Esophagus muscularis mucosa (tissue), 4 donors: ENCODE data around the gene DENND2D. TPM values are rescaled to one million over a fixed set of nuclear protein-coding genes. Genes with fewer than 3 reads are reported as not detected.

ENCODE experiments used
- DNase-seq: peaks from one replicate; pipeline ENCODE4 v3.0.0-alpha.2; 2017; ENCODE audit errors: extremely low spot score
- H3K27ac ChIP-seq, 4 donors: fragments of 200-600 bp; sonication (generic); replicated peaks in 1 of 4; 1 replicate in 3 of 4; 2 replicates in 1 of 4; pipeline ENCODE4 v1.5.1; 2016 to 2019; ENCODE audit warnings: mild to moderate bottlenecking in 1 of 4
- H3K27me3 ChIP-seq, 4 donors: fragments of 200-600 bp; sonication (generic); one replicate each; pipeline versions ENCODE4 v1.5.1 to v1.6.0; 2016 to 2019
- H3K36me3 ChIP-seq, 4 donors: fragments of 200-600 bp; sonication (generic); one replicate each; pipeline ENCODE4 v1.5.1; 2016 to 2019
- H3K4me1 ChIP-seq, 4 donors: fragments of 200-600 bp; sonication (generic); one replicate each; pipeline ENCODE4 v1.5.1; 2016 to 2019
- H3K4me3 ChIP-seq, 4 donors: fragments of 200-600 bp; sonication (generic); 1 replicate in 2 of 4; 2 replicates in 2 of 4; pipeline ENCODE4 v1.5.1; 2016 to 2019; ENCODE audit warnings: mild to moderate bottlenecking in 4 of 4, moderate library complexity in 1 of 4
- H3K9me3 ChIP-seq, 4 donors: fragments of 200-600 bp; sonication (generic); 1 replicate in 3 of 4; 2 replicates in 1 of 4; pipeline ENCODE4 v1.5.1; 2016 to 2019
- EP300 ChIP-seq: sonication (generic); formaldehyde crosslinking; IDR thresholded peaks from one replicate; pipeline ENCODE4 v1.6.1; 2017; ENCODE audit warnings: antibody characterized with exemption
- POLR2A ChIP-seq: fragments of 450-650 bp; IDR thresholded peaks from one replicate; pipeline ENCODE4 v1.6.1; 2017; ENCODE audit warnings: antibody characterized with exemption, moderate library complexity, mild to moderate bottlenecking, low read depth
- POLR2AphosphoS5 ChIP-seq, 2 donors: sonication (generic); formaldehyde crosslinking; IDR thresholded peaks; one replicate each; pipeline ENCODE4 v1.6.1; 2017; ENCODE audit warnings: antibody characterized with exemption in 2 of 2
- WGBS: methylation state at CpG from one replicate; pipeline ENCODE4 v1.1.5; 2018; 5-methylcytosine and 5-hydroxymethylcytosine counted together
- intact Hi-C: fragments of 100-400 bp; cut with DNase I; formaldehyde crosslinking; loops from one replicate; pipeline ENCODE4 v1.15.1; 2023
- total RNA-seq, 4 donors: library from RNA; depleted of rRNA; stranded (reverse); fragments of >200 nt; gene quantifications; one replicate each; pipeline versions ENCODE4 v1.1.0 to v1.2.1, GENCODE V29; 2016
- TF ChIP-seq, protein P1 (sequence below), 3 experiments: fragments of 200-600 bp in 2 of 3; fragments of 450-650 bp in 1 of 3; sonication (generic) in 2 of 3; IDR thresholded peaks; one replicate each; pipeline ENCODE4 v1.5.1; 2017 to 2019; ENCODE audit warnings: antibody characterized with exemption in 3 of 3, mild to moderate bottlenecking in 2 of 3, moderate library complexity in 1 of 3

DENND2D gene
- total RNA-seq, 4 donors from 2014 or later: 4.0 to 13.8 (median 5.2) TPM

GRCh38 chr1:111234258-111234657 is 33.8 kb upstream of the DENND2D start:
- intact Hi-C loops: no loop called here
- no peak overlapping the region for H3K4me3 ChIP-seq
- WGBS: 87% methylated on average over 4 of the region's 4 CpGs
- H3K4me1 ChIP-seq: no peaks in the 10 kb centered on the region
- H3K9me3 ChIP-seq: no peaks in the 10 kb centered on the region
- DNase-seq: no peak
- H3K36me3 ChIP-seq: no peaks in the 10 kb centered on the region
- peaks cover 0 to 8% (median 0%) of the 10 kb centered on the region in 4 donors for H3K27me3 ChIP-seq
- TF ChIP-seq POLR2A (no peak), POLR2AphosphoS5 (IDR thresholded peaks at IDR 0.05) (no peak)
- no peak overlapping the region for H3K27ac ChIP-seq

DNA sequence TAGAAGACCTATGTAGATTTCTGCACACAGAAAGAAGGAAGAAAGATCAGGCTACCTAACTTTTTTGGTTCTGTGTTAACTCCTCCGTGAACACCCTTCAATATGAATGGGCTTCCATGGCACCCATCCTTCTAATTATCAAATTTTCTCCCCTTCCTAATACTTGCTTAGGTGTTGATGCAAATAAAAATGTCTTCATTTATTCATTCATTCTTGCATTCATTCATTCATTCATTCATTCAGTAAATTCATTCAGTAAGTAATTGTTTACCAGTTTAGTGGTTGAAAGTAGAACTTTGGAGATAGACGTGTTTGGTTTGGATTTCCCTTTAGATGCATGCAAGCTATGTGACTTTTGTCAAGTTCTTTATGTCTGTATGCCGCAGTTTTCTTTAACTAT is 31.7 kb upstream of the DENND2D start:
- Histone ChIP-seq H3K27me3 (peaks cover 0 to 8% (median 0%) of the 10 kb centered on the region in 4 donors), H3K9me3 (no peaks in the 10 kb centered on the region), H3K27ac (no peak overlapping the region), H3K36me3 (no peaks in the 10 kb centered on the region), H3K4me1 (peaks cover 0 to 16% (median 3%) of the 10 kb centered on the region in 4 donors), H3K4me3 (no peak overlapping the region)
- TF ChIP-seq EP300: no peak
- no peak for TF ChIP-seq POLR2AphosphoS5 (IDR thresholded peaks at IDR 0.05)
- TF ChIP-seq, protein P1, sequence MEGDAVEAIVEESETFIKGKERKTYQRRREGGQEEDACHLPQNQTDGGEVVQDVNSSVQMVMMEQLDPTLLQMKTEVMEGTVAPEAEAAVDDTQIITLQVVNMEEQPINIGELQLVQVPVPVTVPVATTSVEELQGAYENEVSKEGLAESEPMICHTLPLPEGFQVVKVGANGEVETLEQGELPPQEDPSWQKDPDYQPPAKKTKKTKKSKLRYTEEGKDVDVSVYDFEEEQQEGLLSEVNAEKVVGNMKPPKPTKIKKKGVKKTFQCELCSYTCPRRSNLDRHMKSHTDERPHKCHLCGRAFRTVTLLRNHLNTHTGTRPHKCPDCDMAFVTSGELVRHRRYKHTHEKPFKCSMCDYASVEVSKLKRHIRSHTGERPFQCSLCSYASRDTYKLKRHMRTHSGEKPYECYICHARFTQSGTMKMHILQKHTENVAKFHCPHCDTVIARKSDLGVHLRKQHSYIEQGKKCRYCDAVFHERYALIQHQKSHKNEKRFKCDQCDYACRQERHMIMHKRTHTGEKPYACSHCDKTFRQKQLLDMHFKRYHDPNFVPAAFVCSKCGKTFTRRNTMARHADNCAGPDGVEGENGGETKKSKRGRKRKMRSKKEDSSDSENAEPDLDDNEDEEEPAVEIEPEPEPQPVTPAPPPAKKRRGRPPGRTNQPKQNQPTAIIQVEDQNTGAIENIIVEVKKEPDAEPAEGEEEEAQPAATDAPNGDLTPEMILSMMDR (IDR thresholded peaks at IDR 0.05): no peak
- no peak for TF ChIP-seq POLR2A
- no peak for DNase-seq
- 92% methylated on average over 3 of the region's 3 CpGs for WGBS
- intact Hi-C loops: no loop called here

DNA sequence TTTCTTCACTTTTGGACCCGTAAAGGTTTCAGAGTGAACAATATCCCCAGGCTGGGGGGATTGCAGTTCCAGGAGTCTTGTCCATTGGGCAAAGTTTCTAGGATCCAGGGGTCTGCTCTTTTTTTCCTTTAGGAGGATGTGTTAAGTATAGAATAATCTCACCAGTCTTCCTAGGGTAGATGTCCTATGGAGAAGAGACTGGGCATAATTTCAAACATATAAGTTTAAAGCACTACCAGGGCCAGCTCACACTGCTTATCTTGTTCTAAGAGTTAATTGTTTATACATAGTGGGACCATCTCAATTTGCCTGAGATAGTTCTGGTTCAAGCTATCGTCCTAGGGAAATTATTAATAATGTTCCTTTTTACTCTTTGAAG is 28.3 kb upstream of the DENND2D start:
- Histone ChIP-seq H3K27ac (peak overlapping the region in 1 of 4 donors; percentile 38), H3K27me3 (no peaks in the 10 kb centered on the region), H3K36me3 (no peaks in the 10 kb centered on the region), H3K4me1 (peaks cover 0 to 16% (median 3%) of the 10 kb centered on the region in 4 donors), H3K9me3 (no peaks in the 10 kb centered on the region), H3K4me3 (no peak overlapping the region)
- no peak for DNase-seq
- 60% methylated on average over 2 of the region's 2 CpGs for WGBS
- intact Hi-C loops: loop anchor here (10.0 kb wide), 1 partner anchor 536 kb away; no protein-coding TSS in a partner anchor
- TF ChIP-seq, protein P1 (IDR thresholded peaks at IDR 0.05): no peak
- TF ChIP-seq EP300 (no peak), POLR2A (no peak), POLR2AphosphoS5 (IDR thresholded peaks at IDR 0.05) (no peak)

GRCh38 chr1:111227851-111228747 is 27.7 kb upstream of the DENND2D start:
- H3K27me3 ChIP-seq: no peaks in the 10 kb centered on the region
- H3K36me3 ChIP-seq: no peaks in the 10 kb centered on the region
- H3K9me3 ChIP-seq: no peaks in the 10 kb centered on the region
- H3K4me3 ChIP-seq: no peak overlapping the region
- peak overlapping the region in 1 of 4 donors; percentile 38 for H3K27ac ChIP-seq
- TF ChIP-seq POLR2A (no peak), POLR2AphosphoS5 (IDR thresholded peaks at IDR 0.05) (no peak), EP300 (no peak)
- TF ChIP-seq, protein P1 (IDR thresholded peaks at IDR 0.05): no peak
- DNase-seq: no peak
- H3K4me1 ChIP-seq: peaks cover 0 to 16% (median 4%) of the 10 kb centered on the region in 4 donors
- 61% methylated on average over 6 of the region's 6 CpGs for WGBS
- intact Hi-C loops: loop anchor here (10.0 kb wide), 1 partner anchor 537 kb away; no protein-coding TSS in a partner anchor

DNA sequence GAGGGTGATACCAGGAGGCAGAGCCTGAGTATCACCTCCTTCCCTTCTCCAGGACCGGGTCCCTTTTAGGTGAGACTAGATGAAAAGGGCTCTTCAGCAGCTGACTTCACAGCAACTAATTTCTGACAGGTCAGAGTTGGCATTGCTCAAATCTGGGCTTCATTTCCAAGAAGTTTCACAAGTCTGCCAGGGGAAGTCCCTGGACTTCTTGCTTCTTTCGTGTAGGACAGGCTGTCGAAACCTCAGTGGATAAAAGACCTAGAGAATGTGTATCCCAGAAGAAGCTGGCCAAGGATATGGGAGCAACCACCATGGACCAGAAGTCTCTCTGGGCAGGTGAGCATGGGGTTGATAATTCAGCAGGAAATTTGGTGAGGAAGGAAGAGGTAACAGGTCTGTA is 27.0 kb upstream of the DENND2D start, which contains the start of gene CHI3L2:
CHI3L2 (plus strand) TSS at position 280 of the 400 bp plus-strand sequence; CDS start at position 297, 17 bp downstream.
- peaks cover 0 to 23% (median 10%) of the 10 kb centered on the region in 4 donors for H3K4me1 ChIP-seq

More for the DNA sequence above, 27.0 kb upstream of the DENND2D start, which contains the start of gene CHI3L2:
- 75% methylated on average over 3 of the region's 3 CpGs for WGBS
- H3K36me3 ChIP-seq: no peaks in the 10 kb centered on the region
- H3K4me3 ChIP-seq: no peak within 1 kb of the TSS
- H3K27me3 ChIP-seq: no peaks in the 10 kb centered on the region
- DNase-seq: no peak
- H3K9me3 ChIP-seq: no peaks in the 10 kb centered on the region
- H3K27ac ChIP-seq: peak within 1 kb of the TSS in 1 of 4 donors; percentile 9
- intact Hi-C loops: loop anchor here (10.0 kb wide), 1 partner anchor 537 kb away; no protein-coding TSS in a partner anchor
- TF ChIP-seq, protein P1 (IDR thresholded peaks at IDR 0.05): no peak
- TF ChIP-seq POLR2A: no peak
- TF ChIP-seq POLR2AphosphoS5 (IDR thresholded peaks at IDR 0.05): no peak
- TF ChIP-seq EP300: no peak
